NOMO-1 treated with DMSO at 0.1 percent for 48 hours (cell line): ENCODE data around the gene ARHGEF2.
"Not testable (repeated sequence)": the region's sequence is repeated elsewhere in the genome, so short reads cannot be mapped to it uniquely, and the experiment has no call there.

Experiments
- DNase-seq: peaks from one replicate; lab custom pipeline; 2025; ENCODE audit not compliant: unreplicated experiment; lab: John Stamatoyannopoulos, UW

Gene ARHGEF2

GRCh38 chr1:155990005-155990739 lies 11.8 kb upstream of the ARHGEF2 start:
- DNase-seq = peak; percentile 66

- peak; percentile 68 for DNase-seq
Observed at GRCh38 chr1:155989242-155990004, 11.1 kb upstream of the ARHGEF2 start.

GRCh38 chr1:155984903-155985645 lies 6.7 kb upstream of the ARHGEF2 start:
- not testable (repeated sequence) for DNase-seq

GRCh38 chr1:155984341-155984740 lies 6.0 kb upstream of the ARHGEF2 start:
- DNase-seq = no peak

- no peak for DNase-seq
Observed at GRCh38 chr1:155983191-155984024, 5.1 kb upstream of the ARHGEF2 start.

GRCh38 chr1:155982106-155982505 lies 3.8 kb upstream of the ARHGEF2 start:
- DNase-seq = no peak

- peak; percentile 77 for DNase-seq
Observed at GRCh38 chr1:155981266-155982088, 3.1 kb upstream of the ARHGEF2 start.

GRCh38 chr1:155979597-155980343 lies 1.4 kb upstream of the ARHGEF2 start:
- no peak for DNase-seq

GRCh38 chr1:155978973-155979429 lies 654 bp upstream of the ARHGEF2 start:
- peak; percentile 48 for DNase-seq

GRCh38 chr1:155977690-155978324 lies 540 bp downstream of the ARHGEF2 start:
- no peak for DNase-seq

- no peak for DNase-seq
Observed at GRCh38 chr1:155976913-155977689, 1.2 kb downstream of the ARHGEF2 start.

GRCh38 chr1:155976062-155976912 lies 2.1 kb downstream of the ARHGEF2 start:
- DNase-seq = peak; percentile 80

GRCh38 chr1:155975375-155976061 lies 2.8 kb downstream of the ARHGEF2 start:
- peak; percentile 51 for DNase-seq

- no peak for DNase-seq
Observed at GRCh38 chr1:155974208-155975115, 3.9 kb downstream of the ARHGEF2 start.

- DNase-seq = no peak
Observed at GRCh38 chr1:155973723-155974122, 4.6 kb downstream of the ARHGEF2 start.
